Suprapubic skin (tissue), 4 donors: Measurements from ENCODE around the gene SHFL.

Source experiments
- CTCF ChIP-seq, 2 donors: fragments of 200-600 bp in 1 of 2; fragments of 450-650 bp in 1 of 2; sonication (generic) in 1 of 2; IDR thresholded peaks; one replicate each; pipeline ENCODE4 v1.5.1; 2016 to 2019; ENCODE audit warnings: antibody characterized with exemption in 2 of 2, mild to moderate bottlenecking in 1 of 2, moderate library complexity in 1 of 2
- POLR2A ChIP-seq, 2 donors: fragments of 450-650 bp; IDR thresholded peaks; one replicate each; pipeline ENCODE4 v1.6.1; 2017; ENCODE audit warnings: antibody characterized with exemption in 2 of 2, mild to moderate bottlenecking in 2 of 2, moderate library complexity in 2 of 2
- POLR2AphosphoS5 ChIP-seq, 3 donors: sonication (generic); formaldehyde crosslinking; IDR thresholded peaks; one replicate each; pipeline ENCODE4 v1.6.1; 2017; ENCODE audit warnings: antibody characterized with exemption in 3 of 3

- TF ChIP-seq POLR2AphosphoS5 (IDR thresholded peaks at IDR 0.05) (no peak), POLR2A (IDR thresholded peaks at IDR 0.05) (no peak), CTCF (IDR thresholded peaks at IDR 0.05) (no peak)
Measured at GRCh38 chr19:10074153-10074552, 12.0 kb upstream of the SHFL start.
